ENCODE data around the gene RIN2.

DNA sequence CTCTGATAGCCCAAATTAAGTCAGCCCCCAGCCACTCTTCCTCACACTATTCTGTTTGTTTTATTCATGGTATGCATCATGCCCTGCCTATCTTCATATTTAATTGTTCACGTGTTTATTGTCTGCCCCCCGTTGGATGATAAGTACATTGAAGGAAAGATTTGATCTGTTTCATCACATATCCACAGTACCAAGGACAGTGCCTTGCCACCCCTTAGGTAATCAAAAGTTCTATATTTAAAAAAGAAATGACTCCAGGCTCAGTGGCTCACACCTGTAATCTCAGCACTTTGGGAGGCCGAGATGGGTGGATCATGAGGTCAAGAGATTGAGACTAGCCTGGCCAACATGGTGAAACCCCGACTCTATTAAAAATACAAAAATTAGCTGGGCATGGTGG, 10.2 kb upstream of the RIN2 start:
- TF ChIP-seq, protein P1, sequence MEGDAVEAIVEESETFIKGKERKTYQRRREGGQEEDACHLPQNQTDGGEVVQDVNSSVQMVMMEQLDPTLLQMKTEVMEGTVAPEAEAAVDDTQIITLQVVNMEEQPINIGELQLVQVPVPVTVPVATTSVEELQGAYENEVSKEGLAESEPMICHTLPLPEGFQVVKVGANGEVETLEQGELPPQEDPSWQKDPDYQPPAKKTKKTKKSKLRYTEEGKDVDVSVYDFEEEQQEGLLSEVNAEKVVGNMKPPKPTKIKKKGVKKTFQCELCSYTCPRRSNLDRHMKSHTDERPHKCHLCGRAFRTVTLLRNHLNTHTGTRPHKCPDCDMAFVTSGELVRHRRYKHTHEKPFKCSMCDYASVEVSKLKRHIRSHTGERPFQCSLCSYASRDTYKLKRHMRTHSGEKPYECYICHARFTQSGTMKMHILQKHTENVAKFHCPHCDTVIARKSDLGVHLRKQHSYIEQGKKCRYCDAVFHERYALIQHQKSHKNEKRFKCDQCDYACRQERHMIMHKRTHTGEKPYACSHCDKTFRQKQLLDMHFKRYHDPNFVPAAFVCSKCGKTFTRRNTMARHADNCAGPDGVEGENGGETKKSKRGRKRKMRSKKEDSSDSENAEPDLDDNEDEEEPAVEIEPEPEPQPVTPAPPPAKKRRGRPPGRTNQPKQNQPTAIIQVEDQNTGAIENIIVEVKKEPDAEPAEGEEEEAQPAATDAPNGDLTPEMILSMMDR (IDR thresholded peaks at IDR 0.05 in 2 of 3, conservative IDR thresholded peaks at IDR 0.05 in 1 of 3; ENCODE audit: borderline replicate concordance in 1 of 3, insufficient read depth in 1 of 3, low read depth in 2 of 3, low read length in 2 of 3) = no peak
- TF ChIP-seq ZNF274 (IDR thresholded peaks at IDR 0.05; ENCODE audit: low read depth, low read length) (no peak), POLR2AphosphoS5 (IDR thresholded peaks at IDR 0.05; ENCODE audit: low read depth, low read length) (no peak), EZH2 (IDR thresholded peaks at IDR 0.05) (no peak), POLR2A (IDR thresholded peaks at IDR 0.05; ENCODE audit: borderline replicate concordance, extremely low read depth, insufficient read depth, insufficient read length) (no peak), ELF1 (IDR thresholded peaks at IDR 0.05; ENCODE audit: borderline replicate concordance, low read depth) (no peak), YY1 (IDR thresholded peaks at IDR 0.05; ENCODE audit: extremely low read depth, insufficient replicate concordance, low read depth, low read length) (no peak), FOSL1 (IDR thresholded peaks at IDR 0.05; ENCODE audit: low read depth) (no peak), SRF (IDR thresholded peaks at IDR 0.05; ENCODE audit: low read depth) (no peak)
- TF ChIP-seq, protein P2, sequence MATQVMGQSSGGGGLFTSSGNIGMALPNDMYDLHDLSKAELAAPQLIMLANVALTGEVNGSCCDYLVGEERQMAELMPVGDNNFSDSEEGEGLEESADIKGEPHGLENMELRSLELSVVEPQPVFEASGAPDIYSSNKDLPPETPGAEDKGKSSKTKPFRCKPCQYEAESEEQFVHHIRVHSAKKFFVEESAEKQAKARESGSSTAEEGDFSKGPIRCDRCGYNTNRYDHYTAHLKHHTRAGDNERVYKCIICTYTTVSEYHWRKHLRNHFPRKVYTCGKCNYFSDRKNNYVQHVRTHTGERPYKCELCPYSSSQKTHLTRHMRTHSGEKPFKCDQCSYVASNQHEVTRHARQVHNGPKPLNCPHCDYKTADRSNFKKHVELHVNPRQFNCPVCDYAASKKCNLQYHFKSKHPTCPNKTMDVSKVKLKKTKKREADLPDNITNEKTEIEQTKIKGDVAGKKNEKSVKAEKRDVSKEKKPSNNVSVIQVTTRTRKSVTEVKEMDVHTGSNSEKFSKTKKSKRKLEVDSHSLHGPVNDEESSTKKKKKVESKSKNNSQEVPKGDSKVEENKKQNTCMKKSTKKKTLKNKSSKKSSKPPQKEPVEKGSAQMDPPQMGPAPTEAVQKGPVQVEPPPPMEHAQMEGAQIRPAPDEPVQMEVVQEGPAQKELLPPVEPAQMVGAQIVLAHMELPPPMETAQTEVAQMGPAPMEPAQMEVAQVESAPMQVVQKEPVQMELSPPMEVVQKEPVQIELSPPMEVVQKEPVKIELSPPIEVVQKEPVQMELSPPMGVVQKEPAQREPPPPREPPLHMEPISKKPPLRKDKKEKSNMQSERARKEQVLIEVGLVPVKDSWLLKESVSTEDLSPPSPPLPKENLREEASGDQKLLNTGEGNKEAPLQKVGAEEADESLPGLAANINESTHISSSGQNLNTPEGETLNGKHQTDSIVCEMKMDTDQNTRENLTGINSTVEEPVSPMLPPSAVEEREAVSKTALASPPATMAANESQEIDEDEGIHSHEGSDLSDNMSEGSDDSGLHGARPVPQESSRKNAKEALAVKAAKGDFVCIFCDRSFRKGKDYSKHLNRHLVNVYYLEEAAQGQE (IDR thresholded peaks at IDR 0.05; ENCODE audit: low read depth) = peak; percentile 26; the same call in 1 of the 2 replicates

Data from HCT116 (cell line).